ENCODE results near the gene KLF3.

The KLF3 gene

GRCh38 chr4:38704622-38705154, 40.7 kb downstream of the KLF3 start:
- no peak for DNase-seq

- no peak for DNase-seq
Observed at GRCh38 chr4:38706301-38706700, 42.3 kb downstream of the KLF3 start.

GRCh38 chr4:38710053-38710452, 46.1 kb downstream of the KLF3 start:
- DNase-seq: no peak

GRCh38 chr4:38711066-38711465, 47.1 kb downstream of the KLF3 start:
- DNase-seq: no peak

- DNase-seq: no peak
Observed at GRCh38 chr4:38715050-38715449, 51.1 kb downstream of the KLF3 start.

GRCh38 chr4:38716256-38716655, 52.3 kb downstream of the KLF3 start:
- DNase-seq: no peak

- DNase-seq: no peak
Observed at GRCh38 chr4:38717604-38718003, 53.6 kb downstream of the KLF3 start.

- no peak for DNase-seq
Observed at GRCh38 chr4:38723114-38723513, 59.1 kb downstream of the KLF3 start.

GRCh38 chr4:38723726-38724474, 59.9 kb downstream of the KLF3 start:
- no peak for DNase-seq

GRCh38 chr4:38724475-38724808, 60.4 kb downstream of the KLF3 start:
- no peak for DNase-seq

GRCh38 chr4:38728631-38729141, 64.7 kb downstream of the KLF3 start:
- DNase-seq: no peak

GRCh38 chr4:38730493-38730829, 66.5 kb downstream of the KLF3 start:
- no peak for DNase-seq

GRCh38 chr4:38730830-38731646, 67.0 kb downstream of the KLF3 start:
- peak; percentile 91 for DNase-seq

GRCh38 chr4:38733663-38734062, 69.7 kb downstream of the KLF3 start:
- DNase-seq: no peak

GRCh38 chr4:38734446-38734845, 70.4 kb downstream of the KLF3 start:
- DNase-seq: no peak

- no peak for DNase-seq
Observed at GRCh38 chr4:38734911-38735310, 70.9 kb downstream of the KLF3 start.

- DNase-seq: no peak
Observed at GRCh38 chr4:38735870-38736269, 71.9 kb downstream of the KLF3 start.

- DNase-seq: no peak
Observed at GRCh38 chr4:38738940-38739803, 75.2 kb downstream of the KLF3 start.

GRCh38 chr4:38740303-38740702, 76.3 kb downstream of the KLF3 start:
- DNase-seq: no peak

GRCh38 chr4:38743866-38744265, 79.9 kb downstream of the KLF3 start:
- no peak for DNase-seq

GRCh38 chr4:38745881-38746280, 81.9 kb downstream of the KLF3 start:
- DNase-seq: no peak

GRCh38 chr4:38747629-38748028, 83.6 kb downstream of the KLF3 start:
- DNase-seq: no peak

GRCh38 chr4:38749336-38749735, 85.3 kb downstream of the KLF3 start:
- no peak for DNase-seq
